ENCODE measurements around the gene FGD3.

- no peak for TF ChIP-seq CTCF (IDR thresholded peaks at IDR 0.05)
- TF ChIP-seq POLR2A (IDR thresholded peaks at IDR 0.05), result no peak
- TF ChIP-seq POLR2AphosphoS5 (IDR thresholded peaks at IDR 0.05; ENCODE audit: insufficient read depth in 1 of 2, low read depth in 1 of 2), result no peak
Measured at GRCh38 chr9:92988215-92988768, 41.0 kb downstream of the FGD3 start.

All from vagina (tissue), 2 donors.